ENCODE results near the gene AIFM2.

DNA sequence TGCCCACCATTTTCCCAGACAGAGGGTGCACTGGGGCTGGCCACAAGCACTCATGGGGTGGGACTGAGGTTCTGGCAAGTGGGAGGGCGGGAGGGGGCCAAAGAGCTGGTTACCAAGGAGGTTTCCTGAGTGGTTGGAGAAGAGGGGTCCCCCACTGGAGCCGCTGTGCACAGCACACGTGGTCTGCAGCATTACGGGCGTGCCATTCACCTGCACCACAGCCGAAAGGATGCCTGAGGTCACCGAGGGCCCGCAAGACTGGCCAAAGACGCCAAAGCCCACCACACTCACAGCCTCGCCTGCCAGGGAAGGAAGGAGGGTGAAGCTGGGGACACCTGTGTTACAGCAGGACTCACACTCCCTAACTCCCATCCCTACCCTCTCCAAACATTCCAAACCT is 9.9 kb upstream of the AIFM2 start:
- TF ChIP-seq POLR2AphosphoS5 (IDR thresholded peaks at IDR 0.05; ENCODE audit: low read depth, low read length) (no peak), TAF1 (IDR thresholded peaks at IDR 0.05; ENCODE audit: borderline replicate concordance, low read depth, low read length) (no peak), POLR2A (IDR thresholded peaks at IDR 0.05; ENCODE audit: low read depth, low read length) (no peak)
